ENCODE data around the gene SH2D7.

The SH2D7 gene

DNA sequence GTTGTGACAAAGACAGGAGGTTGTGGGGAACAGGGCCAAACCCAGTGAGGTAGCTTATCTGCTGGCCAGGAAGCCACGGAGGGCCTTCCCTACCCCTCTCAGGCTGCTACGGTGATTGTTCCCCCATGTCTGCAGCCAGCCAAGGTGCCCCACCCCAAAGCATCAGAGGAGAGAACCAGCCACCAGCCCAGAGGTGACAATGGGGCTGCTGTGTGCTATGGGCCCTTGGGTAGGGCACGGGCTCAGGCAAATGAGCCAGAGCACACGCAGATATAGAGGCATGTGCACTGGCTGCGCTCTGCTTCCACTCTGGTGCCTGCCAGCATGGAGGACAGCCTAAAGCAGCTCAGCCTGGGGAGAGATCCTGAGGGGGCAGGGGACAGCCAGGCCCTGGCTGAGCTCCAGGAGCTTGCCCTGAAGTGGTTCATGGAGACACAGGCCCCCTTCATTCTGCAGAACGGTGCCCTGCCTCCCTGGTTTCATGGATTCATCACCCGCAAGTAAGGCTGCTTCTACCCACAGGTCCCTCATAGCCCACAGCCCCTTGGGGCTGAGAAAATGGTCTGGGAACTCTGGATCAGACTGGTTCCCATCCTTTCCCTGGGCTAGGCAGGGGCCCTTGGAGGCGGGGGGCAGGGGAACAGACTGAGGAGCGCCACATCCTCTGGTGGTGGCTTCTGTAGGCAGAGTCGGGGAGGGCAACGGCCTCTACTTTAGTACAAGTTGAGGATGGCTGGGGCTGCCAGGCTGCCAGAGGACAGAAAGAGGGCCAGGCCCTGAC is at the start of gene SH2D7:
TSS of gene SH2D7 (plus strand) at position 301 of the 781 bp plus-strand sequence. CDS start at position 325, 24 bp downstream.
- no peak for DNase-seq

DNA sequence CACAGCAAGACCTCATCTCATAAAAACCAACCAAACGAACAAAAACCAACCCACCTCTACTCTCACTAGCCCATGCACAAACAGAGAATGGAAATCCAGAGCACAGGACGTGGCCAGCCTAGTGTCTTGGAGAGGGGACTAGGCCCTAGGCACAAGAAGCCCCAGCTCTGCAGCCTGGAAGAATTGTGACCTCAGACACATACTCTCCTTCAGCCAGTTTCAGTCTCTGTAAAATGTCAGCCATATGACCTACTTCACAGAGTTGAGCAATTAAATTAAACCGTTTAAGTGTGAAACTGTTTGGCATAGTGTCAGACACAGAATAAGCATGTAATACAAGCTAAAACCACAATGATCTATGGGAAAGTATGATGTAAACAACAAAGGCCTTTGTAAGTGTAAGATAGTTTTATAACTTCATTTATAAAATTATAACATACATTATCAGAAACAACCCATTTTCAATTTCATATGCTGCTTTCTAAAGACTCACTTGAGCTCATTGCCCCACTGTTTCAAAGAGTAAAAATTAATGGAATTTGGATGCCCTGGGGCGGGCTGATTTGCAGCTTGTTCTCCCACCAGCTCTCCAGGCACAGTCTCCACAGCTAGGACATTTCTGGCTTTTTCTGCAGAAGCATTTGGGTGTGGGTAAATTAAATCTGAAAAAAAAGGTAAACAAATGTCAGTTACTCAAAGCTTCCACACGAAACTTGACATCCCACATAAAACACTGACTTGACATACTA is 47.8 kb upstream of the SH2D7 start:
- DNase-seq = peak; percentile 52

DNA sequence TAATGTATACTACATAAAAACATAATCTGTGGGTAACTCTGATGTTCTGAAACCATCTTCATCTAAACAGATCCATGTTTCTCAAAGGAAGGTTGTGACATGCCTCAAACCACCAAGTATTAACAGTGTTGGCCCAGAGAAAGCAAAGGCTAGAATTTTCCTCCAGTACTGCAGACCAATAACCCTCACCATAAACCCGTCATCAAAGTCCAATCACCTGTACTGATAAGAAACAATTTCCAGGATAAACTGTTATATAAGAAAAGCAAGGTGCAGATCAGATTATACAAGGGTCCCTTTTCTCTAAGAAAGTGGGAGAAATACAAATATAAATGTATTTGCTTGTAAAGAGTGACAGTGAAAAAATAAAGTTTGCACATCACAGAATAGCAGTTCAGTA is 47.2 kb upstream of the SH2D7 start:
- no peak for DNase-seq

GRCh38 chr15:78046796-78047341 is 45.5 kb upstream of the SH2D7 start:
- DNase-seq = no peak

GRCh38 chr15:78047761-78048627 is 44.4 kb upstream of the SH2D7 start:
- no peak for DNase-seq

DNA sequence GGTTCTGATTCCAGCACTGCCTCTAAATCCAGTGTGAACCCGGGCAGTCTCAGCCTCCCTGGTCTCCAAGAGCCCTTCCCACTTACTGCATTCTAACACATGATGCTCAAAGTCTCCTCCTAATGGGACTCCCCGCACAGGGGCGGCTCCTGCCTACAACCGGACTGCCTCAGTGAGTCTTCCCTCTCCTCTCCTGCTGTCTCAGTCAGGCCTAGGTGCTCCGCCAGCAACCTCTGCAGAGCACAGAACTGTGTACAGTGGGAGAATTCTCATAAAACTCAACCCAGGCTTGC is 43.8 kb upstream of the SH2D7 start:
- no peak for DNase-seq

DNA sequence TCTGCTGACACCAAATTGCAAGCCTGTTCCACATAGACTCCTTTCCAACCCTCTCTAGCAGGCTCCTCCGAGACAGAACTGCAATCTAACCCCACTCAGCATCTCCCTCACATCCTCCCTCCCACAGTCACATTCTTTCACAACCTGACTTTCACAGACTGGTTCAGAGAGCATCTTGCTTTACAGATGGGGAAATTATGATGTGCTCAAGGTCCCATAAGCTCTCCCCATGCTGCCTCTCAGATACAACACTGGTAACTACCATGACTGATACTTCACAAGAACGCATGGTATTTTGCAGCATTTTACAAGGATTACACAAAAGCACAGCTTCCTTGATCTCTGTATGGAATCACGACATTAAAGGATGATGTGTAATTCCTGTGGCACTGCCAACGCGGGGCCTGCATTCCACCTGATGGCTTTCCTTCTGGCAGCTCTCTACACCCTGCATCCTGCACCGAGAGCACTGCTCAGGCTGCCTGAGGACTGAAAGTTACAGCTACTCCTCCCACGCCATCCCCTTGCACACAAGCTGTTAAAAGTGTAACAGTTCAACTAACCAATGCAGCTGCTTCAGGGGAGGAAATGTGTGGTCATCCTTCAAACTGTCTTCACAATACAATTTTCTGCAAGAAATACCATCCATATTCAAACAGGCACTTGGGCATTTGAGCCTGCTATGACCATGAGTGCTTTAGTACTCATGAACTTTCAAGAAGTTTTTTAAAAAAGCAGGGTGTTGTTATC is 42.5 kb upstream of the SH2D7 start:
- DNase-seq = no peak

GRCh38 chr15:78050441-78050809 is 41.9 kb upstream of the SH2D7 start:
- no peak for DNase-seq

DNA sequence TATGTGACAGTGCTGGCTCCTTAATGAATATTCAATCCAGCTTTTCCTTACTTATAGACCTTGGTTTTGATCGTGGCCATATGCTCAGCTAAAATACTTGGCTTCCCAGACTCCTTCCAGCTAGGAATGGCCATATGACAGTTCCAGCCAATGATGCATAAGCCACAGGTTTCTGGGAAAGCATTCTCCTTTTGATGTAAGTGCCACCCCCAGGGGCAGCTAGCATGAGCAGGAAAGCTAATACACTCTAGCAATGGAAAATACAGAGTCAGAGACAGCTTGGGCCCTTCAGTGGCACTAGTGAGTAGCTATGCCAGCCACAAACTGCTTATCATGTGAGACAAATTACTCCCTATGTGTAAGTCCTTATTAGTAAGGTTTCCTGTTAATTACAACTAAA is 41.5 kb upstream of the SH2D7 start:
- DNase-seq = peak; percentile 33

DNA sequence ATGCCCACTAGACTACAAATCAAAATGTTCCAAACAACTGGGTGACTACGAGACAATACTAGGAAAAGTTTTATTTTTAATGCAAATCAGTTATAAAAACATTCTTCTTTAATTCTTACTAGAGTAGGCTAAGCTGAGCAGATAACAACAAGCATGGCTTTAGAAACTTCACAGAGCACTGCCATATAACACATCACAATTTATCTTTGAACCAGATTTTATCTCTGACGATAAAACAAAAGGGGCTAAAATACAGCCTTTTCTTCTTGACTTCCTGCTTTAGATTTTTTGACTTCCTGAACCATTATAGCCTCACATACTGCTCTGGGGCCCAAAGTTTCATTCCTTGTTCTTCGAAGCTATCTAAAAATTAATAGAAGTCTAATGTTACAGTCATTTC is 40.8 kb upstream of the SH2D7 start:
- DNase-seq = no peak

GRCh38 chr15:78052001-78052401 is 40.4 kb upstream of the SH2D7 start:
- DNase-seq = peak; percentile 44

DNA sequence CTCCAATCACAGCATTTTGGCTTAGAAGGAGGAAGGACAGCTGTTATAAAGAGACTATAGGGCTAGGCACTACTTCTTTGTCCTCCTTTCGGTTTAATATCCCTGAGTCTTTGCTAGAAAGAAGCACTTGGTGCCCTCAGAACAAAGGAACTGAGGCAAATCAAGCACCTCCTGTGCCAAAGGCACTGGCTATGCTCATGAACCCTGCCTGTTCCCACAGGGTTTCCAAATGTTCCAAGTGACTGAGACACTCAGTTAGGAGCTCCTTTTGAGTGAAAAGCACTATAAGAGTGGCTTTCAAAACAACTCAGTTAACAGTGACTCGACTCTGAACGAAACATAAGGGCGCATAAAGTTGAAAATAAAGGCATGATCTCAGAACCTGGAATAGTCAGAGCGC is 39.8 kb upstream of the SH2D7 start:
- no peak for DNase-seq

DNA sequence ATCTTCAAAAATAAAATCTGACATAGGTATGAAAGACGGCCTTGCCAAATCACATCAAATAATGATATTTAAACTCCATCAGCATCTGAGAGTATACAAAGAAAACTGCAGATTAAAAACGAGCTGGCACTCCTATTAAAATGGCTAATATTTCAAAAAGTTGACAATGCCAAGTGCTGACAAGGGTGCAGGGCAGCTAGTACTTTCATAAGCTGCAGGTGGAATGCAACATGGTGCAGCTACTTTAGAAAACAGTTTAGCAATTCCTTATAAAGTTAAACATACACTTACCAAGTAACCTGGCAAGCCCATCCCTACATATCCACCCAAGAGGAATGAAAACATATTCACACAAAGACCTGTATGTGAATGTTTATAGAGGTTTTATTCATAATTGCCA is 37.8 kb upstream of the SH2D7 start:
- no peak for DNase-seq

GRCh38 chr15:78054966-78055365 is 37.4 kb upstream of the SH2D7 start:
- no peak for DNase-seq

DNA sequence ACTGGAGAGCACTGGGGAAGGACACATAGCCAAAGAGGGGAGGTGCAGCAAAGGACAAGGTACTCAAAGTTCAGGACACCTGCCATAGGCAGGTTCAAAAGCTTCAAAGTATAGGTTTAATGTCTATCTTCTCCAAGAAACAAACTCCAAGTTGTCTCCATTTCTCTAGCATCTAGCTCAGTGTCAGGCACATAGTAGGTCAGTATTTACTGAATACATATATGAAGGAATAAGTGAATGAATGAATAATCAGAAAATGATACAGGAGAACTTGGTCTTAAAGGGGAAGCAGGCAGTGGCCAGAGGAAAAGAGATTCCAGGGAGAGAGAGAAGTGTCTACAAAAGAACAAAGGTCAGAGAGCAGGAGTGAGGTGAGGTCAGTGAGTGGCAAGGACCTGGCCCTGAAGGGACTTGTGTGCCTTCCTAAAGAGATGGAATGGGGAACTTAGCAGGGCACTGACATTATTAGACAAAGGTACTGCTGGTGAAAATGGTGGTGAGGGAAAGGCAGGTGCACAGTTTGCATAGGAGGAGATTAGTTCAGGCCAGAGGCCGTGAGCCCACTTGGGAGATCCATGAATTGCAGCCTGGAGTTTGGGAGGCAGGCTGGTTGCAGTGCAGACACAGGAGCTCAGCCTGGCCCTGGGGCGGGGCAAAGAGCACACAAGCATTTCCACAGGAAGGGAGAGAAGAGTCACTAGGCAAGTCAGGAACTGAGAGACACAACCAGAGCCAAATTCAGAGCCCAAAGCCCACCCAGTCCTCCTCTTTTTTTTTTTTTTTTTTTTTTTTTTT is 36.2 kb upstream of the SH2D7 start:
- DNase-seq = no peak

- DNase-seq = peak; percentile 72
Measured at GRCh38 chr15:78056714-78057269, 35.6 kb upstream of the SH2D7 start.

DNA sequence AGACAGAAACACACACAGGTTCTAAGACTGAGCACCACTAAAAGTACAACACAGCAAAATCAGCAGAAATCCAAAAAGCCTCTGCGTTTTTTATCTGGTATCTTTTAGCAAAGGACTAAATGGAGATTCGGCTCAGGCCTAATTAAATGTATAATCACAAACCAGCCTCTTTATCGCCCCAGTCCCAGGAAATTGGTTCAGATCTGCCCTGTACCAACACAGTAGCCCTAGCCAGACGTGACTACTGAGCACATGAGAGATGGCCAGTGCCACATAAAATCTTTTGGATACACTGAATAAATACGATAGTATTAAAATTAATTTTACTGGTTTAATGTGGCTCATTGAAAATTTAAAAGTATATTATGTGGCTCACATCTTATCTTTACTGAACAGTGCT is 34.6 kb upstream of the SH2D7 start:
- no peak for DNase-seq

- DNase-seq = no peak
Measured at GRCh38 chr15:78058401-78058935, 33.9 kb upstream of the SH2D7 start.

DNA sequence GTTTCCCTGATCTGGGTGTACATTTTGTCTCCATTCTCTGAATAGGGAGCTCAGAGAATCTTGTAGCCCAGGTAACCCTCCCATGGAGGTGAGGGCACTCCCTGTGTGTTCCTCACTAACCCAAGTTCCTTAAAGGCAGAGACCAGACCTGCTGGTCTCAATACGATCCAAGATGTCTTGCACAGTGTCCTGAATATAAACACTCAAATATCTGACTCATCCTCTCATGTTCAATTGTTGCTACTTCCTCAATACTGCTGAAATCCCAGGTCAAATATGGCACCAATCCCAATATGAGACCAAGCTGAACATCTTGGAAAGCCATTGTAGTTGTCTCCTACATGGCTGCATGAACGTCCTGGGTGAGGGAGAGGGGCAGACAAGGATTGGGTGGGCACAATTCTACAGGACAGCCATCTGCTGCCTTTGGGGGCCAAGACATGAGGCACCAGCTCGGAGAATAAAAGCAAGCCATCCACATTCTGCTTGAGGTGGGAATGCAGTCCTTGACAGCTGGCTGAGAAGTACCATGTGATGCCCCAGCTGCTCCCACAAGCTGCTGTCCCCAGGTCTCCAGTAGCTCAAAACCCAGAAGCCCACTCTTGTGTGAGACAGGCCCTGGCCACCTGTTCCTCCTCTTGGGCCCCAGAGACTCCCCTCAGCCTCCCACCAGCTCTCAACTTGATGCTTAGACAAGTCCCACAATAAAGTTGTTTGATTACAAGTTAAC is 33.1 kb upstream of the SH2D7 start:
- DNase-seq = peak; percentile 96

DNA sequence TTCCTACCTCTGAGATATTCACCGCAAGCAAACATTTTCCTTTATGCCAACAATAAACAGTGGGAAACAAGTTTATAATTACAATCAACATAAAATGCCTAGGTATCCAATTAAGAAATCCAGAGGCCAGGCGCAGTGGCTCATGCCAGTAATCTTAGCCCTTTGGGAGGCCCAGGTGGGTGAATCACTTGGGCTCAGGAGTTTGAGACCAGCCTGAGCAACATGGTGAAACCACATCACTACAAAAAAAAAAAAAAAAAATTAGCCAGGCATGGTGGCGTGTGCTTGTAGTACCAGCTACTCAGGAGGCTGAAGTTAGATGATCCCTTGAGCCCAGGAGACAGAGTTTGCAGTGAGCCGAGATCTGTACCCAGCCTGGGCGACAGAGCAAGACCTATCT is 32.1 kb upstream of the SH2D7 start:
- DNase-seq = no peak
